Measurements from ENCODE around the gene ZNF615. TPM values are rescaled to one million over a fixed set of nuclear protein-coding genes. Genes with fewer than 3 reads are reported as not detected.

The ZNF615 gene
- total RNA-seq, 1 experiment from 2014 or later, result 5.3 TPM

DNA sequence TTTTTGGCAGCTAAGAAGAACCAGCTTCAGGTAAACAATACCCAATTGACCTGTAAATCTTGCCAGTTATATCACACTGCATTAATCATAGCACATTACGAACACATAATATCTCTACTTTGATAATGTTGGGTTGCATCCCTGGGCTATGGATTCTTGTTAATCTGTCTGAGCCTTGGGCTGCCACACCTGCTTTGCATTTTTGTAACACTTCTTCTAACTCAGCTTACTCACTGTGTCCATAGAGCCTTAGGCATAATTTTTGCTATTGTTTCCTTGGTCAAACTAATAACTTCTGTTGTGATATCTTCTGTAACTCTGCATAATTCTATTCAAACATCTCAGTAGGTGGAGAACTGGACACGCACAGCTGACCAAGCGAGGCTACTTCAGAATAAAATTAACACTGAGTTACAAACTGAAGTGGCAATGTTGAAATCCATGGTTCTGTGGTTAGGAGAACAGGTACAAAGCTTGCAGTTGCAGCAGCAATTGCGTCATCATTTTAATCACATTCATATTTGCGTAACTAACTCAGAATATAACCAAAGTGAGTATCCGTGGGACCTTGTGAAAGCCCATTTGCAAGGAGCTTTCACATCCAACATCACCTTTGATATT, 27.8 kb downstream of the ZNF615 start:
- 0 out of 2 replicates have a peak, but pooled peaks cover 5% of the 10 kb centered on the region for H3F3A ChIP-seq (ENCODE audit: insufficient read depth, low read depth)
- intact Hi-C loops (cut with micrococcal nuclease; ENCODE audit: unreplicated experiment), result loop anchor here (10.0 kb wide), 1 partner anchor 755 kb away; the partner anchor contains the start of gene ZNF611
- H3K36me3 ChIP-seq (ENCODE audit: low read depth), result peaks cover 45% of the 10 kb centered on the region
- peaks cover 58% of the 10 kb centered on the region for H3K79me2 ChIP-seq (ENCODE audit: low read depth)
- POLR2A ChIA-PET (ENCODE audit: unreplicated experiment), result no interaction called here
- no TSS peak for BruUV-seq (replicated peaks)
- no peak overlapping the region for H3K27ac ChIP-seq
- no peaks in the 10 kb centered on the region for H3K9me2 ChIP-seq (ENCODE audit: insufficient read depth)
- CTCF ChIA-PET, result no interaction called here
- TF ChIP-seq, protein P1, sequence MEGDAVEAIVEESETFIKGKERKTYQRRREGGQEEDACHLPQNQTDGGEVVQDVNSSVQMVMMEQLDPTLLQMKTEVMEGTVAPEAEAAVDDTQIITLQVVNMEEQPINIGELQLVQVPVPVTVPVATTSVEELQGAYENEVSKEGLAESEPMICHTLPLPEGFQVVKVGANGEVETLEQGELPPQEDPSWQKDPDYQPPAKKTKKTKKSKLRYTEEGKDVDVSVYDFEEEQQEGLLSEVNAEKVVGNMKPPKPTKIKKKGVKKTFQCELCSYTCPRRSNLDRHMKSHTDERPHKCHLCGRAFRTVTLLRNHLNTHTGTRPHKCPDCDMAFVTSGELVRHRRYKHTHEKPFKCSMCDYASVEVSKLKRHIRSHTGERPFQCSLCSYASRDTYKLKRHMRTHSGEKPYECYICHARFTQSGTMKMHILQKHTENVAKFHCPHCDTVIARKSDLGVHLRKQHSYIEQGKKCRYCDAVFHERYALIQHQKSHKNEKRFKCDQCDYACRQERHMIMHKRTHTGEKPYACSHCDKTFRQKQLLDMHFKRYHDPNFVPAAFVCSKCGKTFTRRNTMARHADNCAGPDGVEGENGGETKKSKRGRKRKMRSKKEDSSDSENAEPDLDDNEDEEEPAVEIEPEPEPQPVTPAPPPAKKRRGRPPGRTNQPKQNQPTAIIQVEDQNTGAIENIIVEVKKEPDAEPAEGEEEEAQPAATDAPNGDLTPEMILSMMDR (conservative IDR thresholded peaks at IDR 0.05), result no peak
- TF ChIP-seq EZH2 (IDR thresholded peaks at IDR 0.05; ENCODE audit: low read depth), result no peak
- no peak for DNase-seq
- H4K20me1 ChIP-seq (ENCODE audit: insufficient read depth), result no peaks in the 10 kb centered on the region
- H3K4me3 ChIP-seq, result peak overlapping the region; percentile 9; the same call in 1 of the 2 replicates
- H3K4me1 ChIP-seq (replicated peaks; ENCODE audit: insufficient read depth), result peaks cover 3% of the 10 kb centered on the region; the same call in 1 of the 2 replicates
- H3K9me3 ChIP-seq (ENCODE audit: insufficient read depth, low read depth), result peaks cover 67% of the 10 kb centered on the region
- no peaks in the 10 kb centered on the region for H3K27me3 ChIP-seq (ENCODE audit: insufficient read depth, low read depth)
- no peak overlapping the region for H3K4me2 ChIP-seq
- no peak overlapping the region for H2AFZ ChIP-seq

DNA sequence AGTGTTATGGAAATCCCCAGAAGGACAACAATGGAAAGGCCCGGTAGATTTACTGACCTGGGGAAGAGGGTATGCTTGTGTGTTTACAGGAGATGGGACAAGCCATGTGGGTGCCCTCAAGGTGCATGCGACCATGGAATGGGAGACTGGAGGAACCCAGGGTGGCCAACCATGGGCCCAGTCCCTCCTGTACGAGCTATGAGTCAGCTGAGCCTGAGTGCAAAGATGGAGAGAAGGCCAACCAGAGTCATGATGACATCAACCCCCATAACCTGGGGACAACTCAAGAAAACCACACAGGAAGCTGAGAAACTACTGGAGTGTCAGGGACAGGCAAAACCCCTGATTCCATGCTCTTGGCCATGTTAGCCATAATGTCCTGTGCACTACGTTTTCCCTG, 29.1 kb downstream of the ZNF615 start:
- no peak overlapping the region for H3K4me2 ChIP-seq
- TF ChIP-seq, protein P1 (conservative IDR thresholded peaks at IDR 0.05), result no peak
- no peak for TF ChIP-seq EZH2 (IDR thresholded peaks at IDR 0.05; ENCODE audit: low read depth)
- CTCF ChIA-PET, result no interaction called here
- no peak overlapping the region for H3K4me3 ChIP-seq
- no peaks in the 10 kb centered on the region for H4K20me1 ChIP-seq (ENCODE audit: insufficient read depth)
- no TSS peak for BruUV-seq (replicated peaks)
- POLR2A ChIA-PET (ENCODE audit: unreplicated experiment), result no interaction called here
- H3K9me2 ChIP-seq (ENCODE audit: insufficient read depth), result no peaks in the 10 kb centered on the region
- H2AFZ ChIP-seq, result no peak overlapping the region
- H3K79me2 ChIP-seq (ENCODE audit: low read depth), result peaks cover 44% of the 10 kb centered on the region
- DNase-seq, result no peak
- H3K27ac ChIP-seq, result no peak overlapping the region
- no peaks in the 10 kb centered on the region for H3K27me3 ChIP-seq (ENCODE audit: insufficient read depth, low read depth)
- peaks cover 53% of the 10 kb centered on the region for H3K36me3 ChIP-seq (ENCODE audit: low read depth)
- H3K9me3 ChIP-seq (ENCODE audit: insufficient read depth, low read depth), result peaks cover 69% of the 10 kb centered on the region
- 0 out of 2 replicates have a peak, but pooled peaks cover 5% of the 10 kb centered on the region for H3F3A ChIP-seq (ENCODE audit: insufficient read depth, low read depth)
- intact Hi-C loops (cut with micrococcal nuclease; ENCODE audit: unreplicated experiment), result no loop called here
- H3K4me1 ChIP-seq (replicated peaks; ENCODE audit: insufficient read depth), result no peaks in the 10 kb centered on the region

DNA sequence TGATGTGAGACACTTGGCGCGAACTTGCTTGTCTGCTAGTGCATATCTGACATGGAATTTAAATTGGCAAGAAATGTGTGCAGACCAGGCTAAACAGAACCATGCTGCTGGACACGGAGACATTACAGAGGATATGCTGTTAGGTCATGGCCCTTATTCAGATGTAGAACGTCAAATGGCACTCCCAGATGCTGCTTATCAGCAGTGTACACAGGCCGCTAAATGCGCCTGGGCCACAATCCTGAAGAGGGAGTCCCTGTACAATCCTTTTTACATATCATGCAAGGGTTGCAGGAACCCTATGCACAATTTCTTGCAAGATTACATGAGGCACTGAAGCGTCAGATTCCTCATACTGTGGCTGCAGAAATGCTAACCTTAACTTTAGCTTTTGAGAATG, 30.7 kb downstream of the ZNF615 start:
- Histone ChIP-seq H3K79me2 (ENCODE audit: low read depth) (peaks cover 29% of the 10 kb centered on the region), H3K27me3 (ENCODE audit: insufficient read depth, low read depth) (no peaks in the 10 kb centered on the region), H3K4me1 (replicated peaks; ENCODE audit: insufficient read depth) (no peaks in the 10 kb centered on the region), H3K4me2 (no peak overlapping the region), H3K9me3 (ENCODE audit: insufficient read depth, low read depth) (peaks cover 67% of the 10 kb centered on the region), H3K9me2 (ENCODE audit: insufficient read depth) (no peaks in the 10 kb centered on the region), H3F3A (ENCODE audit: insufficient read depth, low read depth) (no peaks in the 10 kb centered on the region; the same call in 1 of the 2 replicates), H3K27ac (no peak overlapping the region), H3K36me3 (ENCODE audit: low read depth) (peaks cover 59% of the 10 kb centered on the region), H3K4me3 (no peak overlapping the region), H2AFZ (no peak overlapping the region), H4K20me1 (ENCODE audit: insufficient read depth) (no peaks in the 10 kb centered on the region)
- POLR2A ChIA-PET (ENCODE audit: unreplicated experiment), result no interaction called here
- no TSS peak for BruUV-seq (replicated peaks)
- intact Hi-C loops (cut with micrococcal nuclease; ENCODE audit: unreplicated experiment), result no loop called here
- CTCF ChIA-PET, result no interaction called here
- TF ChIP-seq EZH2 (IDR thresholded peaks at IDR 0.05; ENCODE audit: low read depth), result no peak
- TF ChIP-seq, protein P1 (conservative IDR thresholded peaks at IDR 0.05), result no peak
- no peak for DNase-seq

All from PC-9 (cell line).